ENCODE results near the gene RLIM. TPM values are rescaled to one million over a fixed set of nuclear protein-coding genes. Genes with fewer than 3 reads are reported as not detected.
"Not testable (repeated sequence)": the region's sequence is repeated elsewhere in the genome, so short reads cannot be mapped to it uniquely, and the experiment has no call there.

RLIM gene
- polyA plus RNA-seq, 1 donor from 2014 or later = 40.4 TPM

- Histone ChIP-seq H3K9ac (ENCODE audit: low read length) (no peak overlapping the region), H3K79me2 (replicated peaks; ENCODE audit: insufficient read depth, low read length) (no peaks in the 10 kb centered on the region), H3F3A (ENCODE audit: insufficient read depth, low read length, poor library complexity, severe bottlenecking) (no peaks in the 10 kb centered on the region), H3K4me2 (ENCODE audit: low read length) (no peak overlapping the region), H3K9me3 (ENCODE audit: low read length) (no peaks in the 10 kb centered on the region), H3K4me3 (ENCODE audit: low read length) (no peak overlapping the region), H4K20me1 (ENCODE audit: insufficient read depth) (no peaks in the 10 kb centered on the region), H2AFZ (ENCODE audit: low read depth, low read length) (no peak overlapping the region), H3K36me3 (ENCODE audit: insufficient read depth, low read length) (no peaks in the 10 kb centered on the region), H3K27me3 (ENCODE audit: insufficient read depth, low read depth, low read length) (no peaks in the 10 kb centered on the region), H3K9me2 (ENCODE audit: insufficient read depth, low read length) (no peaks in the 10 kb centered on the region), H3K27ac (ENCODE audit: low read length) (no peak overlapping the region)
- no peak for TF ChIP-seq MXI1 (conservative IDR thresholded peaks at IDR 0.05; ENCODE audit: poor library complexity, severe bottlenecking)
These were observed 41.8 kb upstream of the RLIM start for GRCh38 chrX:74656079-74656745.

GRCh38 chrX:74654953-74655352 lies 40.5 kb upstream of the RLIM start:
- H3K27ac ChIP-seq (ENCODE audit: low read length); H3K36me3 ChIP-seq (ENCODE audit: insufficient read depth, low read length); H4K20me1 ChIP-seq (ENCODE audit: insufficient read depth); H3K4me2 ChIP-seq (ENCODE audit: low read length); H3K4me3 ChIP-seq (ENCODE audit: low read length); H2AFZ ChIP-seq (ENCODE audit: low read depth, low read length); H3K9me3 ChIP-seq (ENCODE audit: low read length); H3K9ac ChIP-seq (ENCODE audit: low read length); H3K27me3 ChIP-seq (ENCODE audit: insufficient read depth, low read depth, low read length); H3K79me2 ChIP-seq (replicated peaks; ENCODE audit: insufficient read depth, low read length); H3K9me2 ChIP-seq (ENCODE audit: insufficient read depth, low read length); H3F3A ChIP-seq (ENCODE audit: insufficient read depth, low read length, poor library complexity, severe bottlenecking): not testable (repeated sequence)

GRCh38 chrX:74636749-74637314 lies 22.4 kb upstream of the RLIM start:
- Histone ChIP-seq H3K36me3 (ENCODE audit: insufficient read depth, low read length) (no peaks in the 10 kb centered on the region), H3K9ac (ENCODE audit: low read length) (no peak overlapping the region), H3K9me3 (ENCODE audit: low read length) (no peaks in the 10 kb centered on the region), H3K27ac (ENCODE audit: low read length) (no peak overlapping the region), H3F3A (ENCODE audit: insufficient read depth, low read length, poor library complexity, severe bottlenecking) (no peaks in the 10 kb centered on the region), H3K27me3 (ENCODE audit: insufficient read depth, low read depth, low read length) (no peaks in the 10 kb centered on the region), H2AFZ (ENCODE audit: low read depth, low read length) (no peak overlapping the region), H3K4me3 (ENCODE audit: low read length) (no peak overlapping the region), H4K20me1 (ENCODE audit: insufficient read depth) (no peaks in the 10 kb centered on the region), H3K9me2 (ENCODE audit: insufficient read depth, low read length) (no peaks in the 10 kb centered on the region), H3K79me2 (replicated peaks; ENCODE audit: insufficient read depth, low read length) (no peaks in the 10 kb centered on the region), H3K4me2 (ENCODE audit: low read length) (no peak overlapping the region)
- TF ChIP-seq RAD21 (conservative IDR thresholded peaks at IDR 0.05) (no peak), EP300 (conservative IDR thresholded peaks at IDR 0.05; ENCODE audit: poor library complexity, severe bottlenecking) (no peak), MXI1 (conservative IDR thresholded peaks at IDR 0.05; ENCODE audit: poor library complexity, severe bottlenecking) (no peak), SMC3 (conservative IDR thresholded peaks at IDR 0.05; ENCODE audit: poor library complexity) (no peak), EZH2 (IDR thresholded peaks at IDR 0.05; ENCODE audit: borderline replicate concordance, insufficient read depth, low read length, poor library complexity, severe bottlenecking) (no peak), TAF1 (IDR thresholded peaks at IDR 0.05; ENCODE audit: low read depth) (no peak), POLR2AphosphoS5 (IDR thresholded peaks at IDR 0.05) (no peak), REST (IDR thresholded peaks at IDR 0.05; ENCODE audit: borderline replicate concordance) (no peak), CTCF (IDR thresholded peaks at IDR 0.05; ENCODE audit: poor library complexity, severe bottlenecking) (no peak)
